ENCODE measurements around the gene TRPM5.

- TF ChIP-seq TCF12 (IDR thresholded peaks at IDR 0.05) (no peak), EZH2phosphoT487 (IDR thresholded peaks at IDR 0.05; ENCODE audit: borderline replicate concordance, low read depth) (no peak), MXI1 (IDR thresholded peaks at IDR 0.05; ENCODE audit: low read depth, low read length) (no peak), SMC3 (IDR thresholded peaks at IDR 0.05; ENCODE audit: low read depth, low read length) (no peak), RFX5 (IDR thresholded peaks at IDR 0.05; ENCODE audit: low read length) (no peak), MAX (IDR thresholded peaks at IDR 0.05; ENCODE audit: low read depth) (no peak), SIN3A (IDR thresholded peaks at IDR 0.05; ENCODE audit: borderline replicate concordance, low read depth, low read length) (no peak), PBX3 (IDR thresholded peaks at IDR 0.05) (no peak), CTCF (IDR thresholded peaks at IDR 0.05) (no peak), TEAD4 (IDR thresholded peaks at IDR 0.05; ENCODE audit: borderline replicate concordance, insufficient read depth) (no peak), FOXJ3 (CRISPR knock-in tag; IDR thresholded peaks at IDR 0.05) (no peak), POLR2AphosphoS5 (IDR thresholded peaks at IDR 0.05; ENCODE audit: low read depth, low read length) (no peak)
These were observed 3.7 kb downstream of the TRPM5 start for GRCh38 chr11:2440646-2441045.

Data from SK-N-SH (cell line).